ENCODE measurements around the gene FBXO21.
A peak's percentile ranks its signal among the peaks of the same experiment; 100 is the strongest.
"Not testable (repeated sequence)": the region's sequence is repeated elsewhere in the genome, so short reads cannot be mapped to it uniquely, and the experiment has no call there.

The FBXO21 gene, protein sequence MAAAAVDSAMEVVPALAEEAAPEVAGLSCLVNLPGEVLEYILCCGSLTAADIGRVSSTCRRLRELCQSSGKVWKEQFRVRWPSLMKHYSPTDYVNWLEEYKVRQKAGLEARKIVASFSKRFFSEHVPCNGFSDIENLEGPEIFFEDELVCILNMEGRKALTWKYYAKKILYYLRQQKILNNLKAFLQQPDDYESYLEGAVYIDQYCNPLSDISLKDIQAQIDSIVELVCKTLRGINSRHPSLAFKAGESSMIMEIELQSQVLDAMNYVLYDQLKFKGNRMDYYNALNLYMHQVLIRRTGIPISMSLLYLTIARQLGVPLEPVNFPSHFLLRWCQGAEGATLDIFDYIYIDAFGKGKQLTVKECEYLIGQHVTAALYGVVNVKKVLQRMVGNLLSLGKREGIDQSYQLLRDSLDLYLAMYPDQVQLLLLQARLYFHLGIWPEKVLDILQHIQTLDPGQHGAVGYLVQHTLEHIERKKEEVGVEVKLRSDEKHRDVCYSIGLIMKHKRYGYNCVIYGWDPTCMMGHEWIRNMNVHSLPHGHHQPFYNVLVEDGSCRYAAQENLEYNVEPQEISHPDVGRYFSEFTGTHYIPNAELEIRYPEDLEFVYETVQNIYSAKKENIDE

DNA sequence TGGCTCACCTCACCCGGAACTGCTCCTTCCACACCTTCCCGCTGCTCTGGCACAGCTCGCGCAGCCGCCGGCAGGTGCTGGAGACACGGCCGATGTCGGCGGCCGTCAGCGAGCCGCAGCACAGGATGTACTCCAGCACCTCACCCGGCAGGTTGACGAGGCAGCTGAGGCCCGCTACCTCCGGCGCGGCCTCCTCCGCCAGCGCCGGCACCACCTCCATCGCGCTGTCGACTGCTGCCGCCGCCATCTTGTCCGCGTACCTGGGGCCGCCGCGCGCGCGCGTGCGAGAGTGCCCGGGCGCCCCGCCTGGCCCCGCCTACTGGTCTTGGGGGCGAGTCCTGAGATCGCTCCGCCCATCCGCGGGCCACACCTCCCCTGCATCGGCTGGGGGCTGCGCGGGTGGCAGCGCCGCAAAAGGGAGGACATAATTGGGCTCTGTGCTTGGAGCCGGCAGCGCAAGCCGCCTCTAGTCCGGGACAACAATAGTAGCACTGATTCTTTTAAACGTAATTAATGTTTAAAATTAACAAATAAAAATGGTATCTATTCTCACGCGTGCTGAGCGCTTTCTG lies at the start of gene FBXO21:
Gene FBXO21 (minus strand): TSS at position 261 of the 572 bp plus-strand sequence. CDS start 14 bp downstream, at position 247.
- DNase-seq, result peak; percentile 95 to 96

DNA sequence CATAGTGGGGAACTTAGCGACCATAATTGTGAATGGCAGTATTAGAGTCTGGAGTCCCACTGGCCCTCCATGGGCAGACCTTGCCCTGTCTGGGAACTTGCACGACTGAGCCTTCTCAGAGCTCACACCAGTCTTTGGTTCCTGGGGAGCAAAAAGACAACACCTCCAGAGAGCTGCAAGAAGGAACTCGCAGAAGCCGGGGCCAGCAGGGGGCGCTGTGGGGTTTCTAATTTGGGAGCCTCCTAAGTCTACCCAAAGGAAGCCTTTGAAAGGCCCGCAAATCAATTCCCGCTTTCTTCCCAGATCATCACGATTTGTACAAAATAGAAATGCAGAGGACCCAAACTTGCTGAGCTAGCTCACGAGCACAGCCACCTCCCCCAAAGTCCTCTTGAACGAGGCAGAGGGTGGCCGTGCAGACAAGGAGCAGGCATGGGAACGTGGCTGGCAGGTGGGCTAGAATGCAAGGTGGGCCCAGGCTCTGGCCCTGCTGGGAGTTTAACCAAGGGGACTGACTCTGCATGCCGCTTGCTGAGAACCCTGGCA lies 46.3 kb upstream of the FBXO21 start:
- peak; percentile 87 to 89 for DNase-seq

DNA sequence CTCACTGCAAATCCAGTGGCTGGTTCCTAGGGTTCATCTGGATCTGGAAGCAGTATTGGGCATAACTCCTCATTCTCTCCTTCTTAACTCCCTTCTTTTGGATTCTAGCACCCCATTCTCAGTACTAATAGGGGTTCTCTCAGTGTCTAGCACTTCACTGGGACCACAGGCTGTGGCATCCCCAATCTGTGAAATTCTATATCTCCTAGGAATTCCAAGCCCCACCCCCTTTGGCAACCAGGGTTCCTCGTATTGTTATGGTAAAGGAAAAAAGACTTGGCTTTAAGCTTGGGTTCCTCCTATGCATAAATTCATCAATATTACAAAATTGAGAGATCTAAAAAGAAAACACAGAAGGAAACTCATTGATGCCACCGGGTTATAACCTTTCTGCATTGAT lies 45.0 kb upstream of the FBXO21 start:
- no peak for DNase-seq

DNA sequence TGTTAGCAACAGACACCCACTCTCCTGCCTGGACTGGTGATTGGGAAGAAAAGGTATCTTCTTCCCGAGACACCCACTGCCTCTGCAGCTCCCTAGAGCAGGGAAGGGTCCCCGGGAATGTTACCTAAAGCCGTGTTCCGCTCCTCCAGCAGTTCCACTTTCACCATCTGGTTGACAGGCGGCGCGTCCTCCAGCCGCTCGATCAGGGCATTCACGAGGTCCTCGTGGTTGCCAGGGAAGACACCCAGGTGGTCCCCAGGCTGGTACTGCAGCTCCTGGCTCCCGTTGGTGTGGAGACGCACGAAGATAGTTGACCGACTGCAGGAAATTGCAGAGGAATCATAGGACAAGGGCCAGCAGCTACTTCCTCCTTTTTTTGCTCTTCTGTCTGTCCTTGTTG lies 44.2 kb upstream of the FBXO21 start:
- DNase-seq, result no peak

DNA sequence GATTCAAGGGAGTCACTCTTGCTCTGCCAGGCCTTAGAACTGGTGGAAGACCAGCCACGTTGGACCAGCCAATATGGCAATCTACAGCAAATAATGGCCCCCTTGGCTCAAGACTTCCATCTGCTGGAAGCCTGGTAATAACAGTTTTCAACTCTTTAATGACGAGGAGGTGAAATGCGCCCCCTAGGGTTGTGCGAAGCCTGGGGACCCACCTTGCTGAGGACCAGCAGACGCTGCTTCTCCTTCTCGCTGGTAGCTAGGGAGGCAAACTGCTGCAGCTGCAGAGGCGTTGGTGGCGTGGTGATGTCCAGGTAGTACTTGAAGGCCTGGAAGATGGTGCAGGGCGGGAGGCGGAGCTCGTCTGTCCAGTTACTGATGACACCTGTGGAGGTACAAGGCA lies 41.5 kb upstream of the FBXO21 start:
- DNase-seq, result peak in 1 of 2 experiments; percentile 19

DNA sequence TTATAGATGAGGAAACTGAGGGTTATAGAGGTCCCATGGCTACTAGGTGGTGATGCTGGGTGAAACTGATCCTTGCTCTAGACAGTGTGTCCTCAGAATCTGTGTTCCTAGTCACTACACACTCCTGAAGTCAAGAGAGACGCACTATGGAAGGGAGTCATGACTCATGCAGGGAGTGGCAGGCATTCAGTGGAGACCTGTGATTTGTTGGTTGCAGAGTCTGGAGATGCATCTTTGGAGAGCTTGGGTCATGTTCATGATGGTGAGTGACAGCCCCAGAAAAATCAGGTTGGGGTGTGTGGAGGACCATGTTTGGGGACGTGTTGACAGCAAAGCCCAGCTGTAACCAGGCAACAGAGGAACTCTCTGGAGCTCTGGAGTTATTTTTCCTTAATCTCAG lies 38.0 kb upstream of the FBXO21 start:
- no peak for DNase-seq

DNA sequence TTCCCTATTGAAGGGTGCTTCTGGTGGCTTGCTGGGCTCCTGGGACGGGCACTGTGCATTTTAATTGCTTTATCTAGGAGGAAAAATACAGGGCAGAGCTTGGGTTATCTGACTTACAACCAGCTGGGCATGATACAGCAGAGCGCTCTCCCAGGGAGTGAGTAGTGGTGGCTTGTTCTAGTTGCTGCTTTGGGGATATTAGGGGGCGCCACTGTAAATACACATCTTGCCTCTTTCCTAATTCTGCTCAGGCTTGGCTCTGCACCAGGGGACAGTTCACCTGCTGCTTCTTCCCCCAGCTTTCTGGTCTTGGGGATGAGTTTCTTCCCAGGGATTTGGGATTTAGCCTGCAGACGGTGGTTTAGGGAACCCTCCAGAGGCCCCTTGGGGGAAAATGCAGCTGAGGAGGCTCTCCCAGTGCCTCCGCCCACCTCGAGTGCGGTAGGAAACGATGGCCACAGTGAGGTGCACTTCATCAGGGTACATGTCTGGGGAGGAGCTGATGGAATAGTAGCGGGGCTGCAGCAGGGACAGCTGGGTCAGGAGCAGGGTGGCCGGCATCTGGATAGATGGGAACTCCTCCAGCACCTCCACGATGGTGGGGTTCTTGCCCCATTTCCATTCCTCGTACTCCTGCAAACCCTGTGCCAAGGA lies 36.9 kb upstream of the FBXO21 start:
- DNase-seq, result no peak

DNA sequence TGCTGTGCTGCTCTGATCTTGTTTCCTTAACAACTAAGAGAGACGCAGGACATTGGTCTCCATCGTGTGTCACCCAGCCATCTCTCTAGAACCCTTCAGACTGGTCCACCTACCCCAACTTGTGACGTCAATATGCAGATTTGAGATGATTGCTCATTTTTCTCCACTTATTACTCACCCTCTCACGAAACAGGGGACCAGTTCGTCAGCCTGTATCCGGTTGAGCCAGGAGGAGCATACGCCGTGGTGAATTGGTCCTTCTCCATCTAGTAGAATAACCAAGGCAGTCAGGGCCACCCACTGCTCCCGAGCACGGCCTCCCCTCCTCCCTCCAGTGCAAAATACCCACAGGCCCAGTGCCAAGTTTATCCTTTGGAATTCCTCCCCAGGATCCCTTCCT lies 36.2 kb upstream of the FBXO21 start:
- no peak for DNase-seq

DNA sequence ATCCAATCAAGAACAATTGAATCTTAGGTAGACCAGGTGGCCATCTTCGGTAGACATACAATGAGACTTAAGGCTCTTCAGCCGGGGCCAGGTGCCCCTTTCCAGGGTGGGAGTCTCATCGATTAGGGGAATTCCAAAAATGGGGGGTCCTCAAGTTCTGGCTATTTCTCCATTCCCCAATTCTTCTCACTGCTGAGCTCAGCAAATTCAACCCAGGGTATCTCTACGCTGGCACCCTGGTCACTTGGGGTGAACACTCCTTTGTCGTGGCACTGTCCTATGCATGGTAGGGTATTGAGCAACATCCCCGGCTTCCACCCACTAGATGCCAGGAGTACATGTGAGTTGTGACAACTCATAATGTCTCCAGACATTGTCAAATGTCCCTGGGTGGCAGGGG lies 34.9 kb upstream of the FBXO21 start:
- DNase-seq, result no peak

DNA sequence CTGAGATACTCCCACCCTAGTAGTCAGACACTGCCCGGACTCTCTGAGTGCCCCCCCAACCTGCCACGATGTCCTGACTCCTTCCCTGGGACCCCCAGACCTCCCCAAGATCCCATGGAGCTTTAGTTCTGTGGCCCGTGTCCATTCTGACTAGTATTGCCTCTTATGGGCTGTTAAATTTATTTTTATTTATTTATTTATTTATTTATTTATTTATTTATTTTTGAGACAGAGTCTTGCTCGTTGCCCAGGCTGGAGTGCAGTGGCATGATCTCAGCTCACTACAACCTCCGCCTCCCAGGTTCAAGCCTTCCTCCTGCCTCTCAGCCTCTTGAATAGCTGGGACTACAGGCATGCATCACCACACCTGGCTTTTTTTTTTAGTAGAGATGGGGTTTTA lies 30.7 kb upstream of the FBXO21 start:
- not testable (repeated sequence) for DNase-seq

DNA sequence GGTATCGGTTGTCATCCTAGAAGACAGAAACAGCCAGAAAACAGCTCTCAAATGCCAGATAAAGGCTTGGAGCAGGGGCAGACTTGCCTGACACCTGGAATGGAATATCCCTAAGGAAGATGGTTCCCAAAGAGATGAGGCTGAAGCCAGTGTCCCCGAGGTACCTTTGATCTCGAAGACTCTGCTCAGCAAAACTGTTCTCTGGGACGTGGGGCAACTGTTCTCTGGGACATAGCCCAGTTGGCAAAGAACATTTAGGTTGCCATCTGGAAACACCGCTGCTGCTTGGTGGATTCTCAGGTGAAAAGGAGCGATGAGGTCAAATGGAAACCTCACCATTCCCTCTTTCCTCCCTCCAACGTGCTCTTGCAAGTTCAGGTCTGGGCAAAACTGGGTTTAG lies 27.9 kb upstream of the FBXO21 start:
- DNase-seq, result no peak

DNA sequence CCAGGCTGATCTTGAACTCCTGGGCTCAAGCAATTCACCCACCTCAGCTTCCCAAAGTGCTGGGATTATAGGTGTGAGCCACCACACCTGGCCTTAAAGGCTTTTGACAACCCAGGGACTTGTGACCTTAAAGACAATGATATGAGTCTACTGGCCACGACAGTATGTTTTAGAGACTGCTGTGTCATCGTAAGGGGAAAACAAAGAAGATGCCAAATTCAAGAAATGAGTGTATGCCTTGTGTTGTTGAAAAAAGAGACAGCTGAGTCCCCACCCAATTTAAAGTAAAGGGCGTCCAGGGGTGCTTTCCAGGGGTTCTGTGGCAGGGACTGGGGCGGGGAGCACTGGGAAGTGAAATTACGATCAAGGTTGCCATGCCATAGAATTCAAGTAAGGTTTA lies 26.4 kb upstream of the FBXO21 start:
- no peak for DNase-seq

DNA sequence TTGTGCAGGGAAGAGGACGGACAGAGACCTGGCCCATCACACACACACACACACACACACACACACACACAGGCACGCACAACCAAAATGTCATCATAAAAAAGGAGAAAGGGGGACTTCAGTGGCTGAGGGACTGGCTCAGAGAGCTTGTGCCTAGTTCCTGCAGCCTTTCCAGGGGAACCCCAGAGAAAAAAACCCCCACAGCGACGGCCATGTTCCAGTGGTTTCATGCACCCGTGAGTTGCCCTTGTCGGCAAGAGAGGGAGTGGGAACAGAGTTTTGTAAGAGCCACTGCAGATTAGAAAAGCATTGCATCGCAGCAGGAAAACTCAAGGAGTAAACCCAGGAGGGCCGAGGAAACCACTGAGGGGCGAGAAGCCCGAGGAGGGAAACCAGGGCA lies 24.5 kb upstream of the FBXO21 start:
- no peak for DNase-seq

DNA sequence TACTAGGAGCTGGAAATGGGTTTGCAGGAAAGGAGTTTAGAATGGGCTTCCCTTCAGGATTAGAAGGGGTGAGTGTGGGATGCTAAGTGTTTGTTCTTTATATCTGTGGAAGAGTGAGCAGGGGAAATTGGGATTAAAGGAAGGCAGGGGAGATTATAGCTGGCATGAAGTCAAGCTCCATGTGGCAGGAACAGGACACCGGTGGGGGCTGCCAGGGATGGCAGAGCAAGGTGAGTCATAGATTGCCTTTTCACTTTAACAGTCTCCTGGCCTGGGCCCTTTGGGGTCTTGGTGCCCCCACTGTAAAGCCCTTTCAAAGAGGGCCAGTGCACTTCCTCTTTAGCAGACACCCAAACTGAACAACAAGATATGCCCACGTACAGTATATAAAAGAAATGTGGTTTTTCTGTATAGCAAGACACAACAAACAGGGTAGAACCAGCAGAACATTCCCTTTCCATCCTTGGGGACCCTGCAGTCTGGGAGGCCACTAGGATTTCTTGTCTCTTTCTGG lies 23.1 kb upstream of the FBXO21 start:
- no peak for DNase-seq

DNA sequence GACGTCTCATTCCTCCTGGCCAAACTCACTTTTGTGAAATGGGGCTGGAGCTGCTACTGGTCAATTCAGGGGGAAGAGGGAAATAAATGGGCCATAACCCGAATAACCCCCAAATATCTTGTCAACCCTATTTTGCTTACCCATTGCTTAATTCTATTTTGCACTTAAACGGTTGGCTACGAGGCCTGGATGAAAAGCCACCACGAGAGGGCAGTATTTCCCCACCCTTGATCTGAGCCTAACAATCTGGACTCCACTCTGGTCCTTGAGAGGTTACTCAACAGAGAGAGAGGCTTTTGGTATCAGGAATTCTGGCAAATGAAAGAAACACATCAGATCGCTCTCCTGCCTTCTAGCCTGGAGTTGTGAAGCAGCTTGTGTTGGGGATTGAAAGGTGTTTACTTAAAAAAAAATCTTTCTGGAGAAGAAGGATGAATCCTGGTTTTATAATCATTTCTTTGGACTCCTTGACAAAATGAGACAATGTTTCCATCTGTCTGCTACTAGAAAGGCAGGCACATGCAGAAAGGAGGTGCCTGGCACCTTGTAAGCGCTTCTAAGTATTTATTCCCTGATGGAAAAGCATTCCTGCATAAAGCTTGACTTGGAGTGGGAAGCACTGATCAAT lies 22.4 kb upstream of the FBXO21 start:
- peak; percentile 74 to 76 for DNase-seq

DNA sequence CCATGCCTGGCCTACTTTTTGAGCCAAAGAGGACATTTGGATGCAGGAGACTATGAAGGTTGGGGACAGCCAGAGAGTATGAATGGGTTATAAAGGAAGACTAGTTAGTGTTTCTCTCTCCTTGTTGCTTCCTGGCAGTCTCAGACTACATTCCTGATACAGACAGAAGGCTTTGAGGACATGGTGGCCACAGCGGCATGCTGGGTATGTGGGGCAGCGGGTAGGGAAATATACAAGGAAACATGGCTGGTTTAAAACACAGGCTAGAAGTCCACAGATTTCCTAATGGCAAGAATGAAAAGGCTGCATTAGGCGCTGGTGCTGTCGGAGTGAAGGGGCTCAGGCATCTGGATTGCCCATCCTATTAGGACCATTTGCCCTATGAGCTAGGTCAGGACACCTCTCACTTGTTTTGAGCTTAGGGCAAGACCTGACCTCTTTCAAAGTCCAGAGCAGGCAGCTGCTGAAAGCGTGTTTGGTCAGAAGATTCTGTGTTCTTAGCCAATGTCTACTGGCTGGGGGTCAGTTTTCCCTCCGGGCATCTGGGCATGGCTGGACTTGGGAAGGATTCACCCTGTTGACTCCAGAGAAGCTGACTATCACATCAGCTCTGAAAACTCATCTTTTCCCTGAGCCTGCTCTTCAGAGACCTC lies 20.1 kb upstream of the FBXO21 start:
- no peak for DNase-seq

DNA sequence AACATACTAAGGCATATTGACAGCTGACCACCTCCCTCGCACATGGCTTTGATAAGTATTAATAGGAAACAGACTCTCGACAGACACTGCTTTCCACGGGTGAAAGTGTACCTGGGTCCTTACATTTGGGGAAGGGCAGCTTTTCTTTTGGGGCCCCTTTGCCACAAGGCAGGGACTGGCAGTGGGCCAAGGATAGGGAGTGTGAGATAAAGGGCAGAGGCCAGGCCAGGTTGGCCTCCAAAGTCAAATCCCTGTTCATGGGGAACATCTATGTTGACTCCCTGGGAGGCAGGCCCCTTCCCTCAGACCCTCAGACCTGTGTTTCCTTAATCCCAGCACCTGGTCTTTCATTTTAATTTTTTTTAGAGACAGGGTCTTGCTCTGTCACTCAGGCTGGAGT lies 19.4 kb upstream of the FBXO21 start:
- DNase-seq, result no peak

DNA sequence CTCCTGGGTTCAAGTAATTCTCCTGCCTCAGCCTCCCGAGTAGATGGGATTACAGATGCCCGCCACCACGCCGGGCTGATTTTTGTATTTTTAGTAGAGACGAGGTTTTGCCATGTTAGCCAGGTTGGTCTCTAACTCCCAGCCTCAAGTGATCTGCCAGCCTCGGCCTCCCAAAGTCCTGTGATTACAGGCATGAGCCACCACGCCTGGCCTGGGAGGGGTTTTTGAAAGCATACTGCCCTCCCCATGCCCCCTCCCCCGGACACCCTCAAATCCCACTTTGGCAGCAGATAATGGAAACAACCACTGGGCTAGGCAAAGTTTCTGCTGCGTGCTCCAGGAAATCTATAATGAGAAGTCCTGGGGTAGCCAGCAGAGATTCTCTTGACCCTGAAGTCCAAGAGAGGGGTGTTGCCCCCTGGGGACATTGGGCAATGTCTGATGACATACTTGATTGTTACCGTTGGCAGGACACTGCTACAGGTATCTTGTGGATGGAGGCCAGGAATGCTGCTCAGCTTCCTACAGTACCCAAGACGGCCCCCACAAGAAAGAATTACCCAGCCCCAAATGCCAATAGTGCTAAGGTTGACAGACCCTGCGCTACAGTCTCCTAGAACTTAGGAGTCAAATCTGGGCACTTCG lies 18.7 kb upstream of the FBXO21 start:
- DNase-seq, result no peak

DNA sequence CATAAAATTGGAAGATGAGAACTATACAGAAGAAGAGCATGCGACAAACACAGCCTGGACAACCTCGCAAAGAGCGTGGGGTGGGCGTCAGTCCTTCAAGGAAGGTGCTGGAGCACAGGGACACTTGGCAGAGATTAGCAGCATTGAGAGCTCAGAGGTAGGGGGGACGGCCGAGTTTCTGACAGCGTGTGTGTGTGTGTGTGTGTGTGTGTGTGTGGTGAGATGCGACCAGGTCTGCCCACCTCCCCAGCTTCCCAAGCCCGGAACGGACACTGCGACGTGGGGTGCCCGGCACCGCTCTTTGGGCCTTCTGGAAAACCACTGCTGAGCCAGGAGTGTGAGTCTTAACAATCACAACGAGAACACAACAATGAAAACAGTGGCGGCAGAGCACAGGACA lies 17.9 kb upstream of the FBXO21 start:
- DNase-seq, result no peak

DNA sequence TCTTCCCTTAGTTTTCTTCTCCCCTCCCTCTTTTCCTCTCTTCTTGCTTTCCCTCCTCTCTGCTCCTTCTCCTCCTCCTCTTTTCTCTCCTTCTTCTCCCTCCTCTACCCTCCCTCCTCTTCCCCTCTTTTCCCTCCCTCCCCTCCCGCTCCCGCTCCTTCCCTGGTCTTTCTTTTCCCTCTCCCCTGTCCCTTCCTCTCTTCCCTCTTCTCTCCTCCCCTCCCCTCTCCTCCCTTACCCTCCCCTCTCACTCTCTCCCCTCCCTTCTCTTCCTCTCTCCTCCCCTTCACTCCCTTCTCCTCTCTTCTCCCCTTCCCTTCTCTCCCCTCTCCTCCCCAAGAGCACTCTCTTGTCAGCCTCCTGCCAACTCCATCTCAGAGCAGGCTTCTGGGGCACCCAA lies 17.4 kb upstream of the FBXO21 start:
- no peak for DNase-seq

DNA sequence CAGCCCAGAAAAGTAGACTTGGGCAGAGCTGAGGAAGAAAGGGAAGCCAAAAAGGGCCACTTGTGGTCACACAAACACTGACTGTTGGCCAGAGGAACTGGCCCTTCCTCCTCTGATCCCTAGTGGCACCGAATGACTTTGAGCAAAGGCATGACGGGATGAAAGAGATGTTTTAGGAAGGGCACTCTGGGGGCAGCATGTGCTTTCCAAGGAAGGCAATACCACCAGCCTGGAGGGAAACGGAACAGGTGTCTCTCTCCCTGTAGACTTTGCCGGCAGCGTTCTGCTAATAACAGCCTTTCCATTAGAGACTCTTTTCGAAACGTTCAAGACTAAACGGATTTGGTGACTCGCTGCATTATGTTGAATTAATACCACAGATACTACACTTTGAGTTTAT lies 12.3 kb upstream of the FBXO21 start:
- DNase-seq, result no peak

DNA sequence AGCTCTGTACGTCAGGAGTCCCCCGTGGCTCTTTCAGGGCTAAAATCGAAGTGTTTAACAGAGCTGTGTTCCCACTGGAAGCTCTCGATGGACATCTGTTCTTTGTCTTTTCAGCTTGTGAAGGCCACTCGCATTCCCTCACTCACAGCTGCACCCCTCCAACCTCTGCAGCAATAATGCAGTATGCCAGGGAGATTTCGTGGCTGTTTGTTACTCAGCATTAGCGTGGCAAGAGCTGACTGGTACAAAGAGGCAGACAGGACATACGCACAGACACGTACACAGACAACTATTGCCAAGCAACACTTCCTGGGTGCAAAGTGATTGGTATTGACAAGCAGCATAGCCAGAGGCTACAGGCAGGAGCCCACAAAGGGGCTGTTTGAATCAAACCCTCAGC lies 11.8 kb upstream of the FBXO21 start:
- no peak for DNase-seq

All from activated T-cell treated with anti-CD3 and anti-CD28 coated beads, Interleukin-2, amount 50 U/mL, for 48 hours (primary cell).